T follicular helper cell (primary cell): ENCODE data around the gene MYH15.

Source experiments
- DNase-seq: peaks from one replicate; pipeline ENCODE4 v3.0.0-alpha.2; 2020; ENCODE audit warnings: low read depth

MYH15 gene

GRCh38 chr3:108414007-108414406, 96.4 kb downstream of the MYH15 start:
- no peak for DNase-seq

GRCh38 chr3:108412121-108412750, 98.2 kb downstream of the MYH15 start:
- DNase-seq = no peak

GRCh38 chr3:108410531-108410984, 99.8 kb downstream of the MYH15 start:
- no peak for DNase-seq

- no peak for DNase-seq
Measured at GRCh38 chr3:108409800-108410178, 100.6 kb downstream of the MYH15 start.

- DNase-seq = no peak
Measured at GRCh38 chr3:108408883-108409799, 101.3 kb downstream of the MYH15 start.

GRCh38 chr3:108407886-108408285, 102.5 kb downstream of the MYH15 start:
- DNase-seq = no peak

GRCh38 chr3:108406661-108407206, 103.7 kb downstream of the MYH15 start:
- peak; percentile 1 for DNase-seq

GRCh38 chr3:108406063-108406660, 104.2 kb downstream of the MYH15 start:
- DNase-seq = no peak

- no peak for DNase-seq
Measured at GRCh38 chr3:108404368-108404767, 106.0 kb downstream of the MYH15 start.

GRCh38 chr3:108403686-108404345, 106.6 kb downstream of the MYH15 start:
- DNase-seq = no peak

- no peak for DNase-seq
Measured at GRCh38 chr3:108403198-108403597, 107.2 kb downstream of the MYH15 start.

GRCh38 chr3:108401836-108402235, 108.6 kb downstream of the MYH15 start:
- no peak for DNase-seq

GRCh38 chr3:108398510-108398909, 111.9 kb downstream of the MYH15 start:
- no peak for DNase-seq

GRCh38 chr3:108396336-108396735, 114.1 kb downstream of the MYH15 start:
- DNase-seq = no peak

GRCh38 chr3:108394563-108394962, 115.8 kb downstream of the MYH15 start:
- no peak for DNase-seq

GRCh38 chr3:108394016-108394415, 116.4 kb downstream of the MYH15 start:
- no peak for DNase-seq

- no peak for DNase-seq
Measured at GRCh38 chr3:108393128-108393900, 117.1 kb downstream of the MYH15 start.

GRCh38 chr3:108391917-108392593, 118.3 kb downstream of the MYH15 start:
- DNase-seq = no peak

- DNase-seq = no peak
Measured at GRCh38 chr3:108389372-108389771, 121.0 kb downstream of the MYH15 start.
